ENCODE data around the gene SNTA1. TPM values are rescaled to one million over a fixed set of nuclear protein-coding genes. Genes with fewer than 3 reads are reported as not detected.

SNTA1 gene
- total RNA-seq, 4 donors from 2014 or later: 193 to 291 (median 248) TPM

DNA sequence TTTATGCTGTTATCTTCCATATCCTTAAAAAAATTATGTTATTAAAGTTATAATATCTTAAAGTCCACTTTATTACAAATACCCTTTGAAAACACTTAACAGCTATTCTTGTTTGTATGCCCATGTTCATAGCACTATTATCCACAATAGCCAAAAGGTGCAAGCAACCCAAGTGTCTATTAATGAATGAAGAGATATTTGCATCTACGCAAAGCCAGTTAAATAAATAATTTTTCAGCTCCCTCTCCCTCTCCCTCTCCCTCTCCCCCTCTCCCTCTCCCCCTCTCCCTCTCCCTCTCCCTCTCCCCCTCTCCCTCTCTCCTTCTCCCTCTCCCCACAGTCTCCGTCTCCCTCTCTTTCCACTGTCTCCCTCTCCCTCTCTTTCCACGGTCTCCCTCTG is 55.3 kb downstream of the SNTA1 start:
- intact Hi-C loops (cut with DNase I): no loop called here
- DNase-seq: no peak
- no peaks in the 10 kb centered on the region for H3K9me3 ChIP-seq
- peaks cover 28 to 55% of the 10 kb centered on the region in 2 donors for H3K36me3 ChIP-seq
- TF ChIP-seq, protein P1, sequence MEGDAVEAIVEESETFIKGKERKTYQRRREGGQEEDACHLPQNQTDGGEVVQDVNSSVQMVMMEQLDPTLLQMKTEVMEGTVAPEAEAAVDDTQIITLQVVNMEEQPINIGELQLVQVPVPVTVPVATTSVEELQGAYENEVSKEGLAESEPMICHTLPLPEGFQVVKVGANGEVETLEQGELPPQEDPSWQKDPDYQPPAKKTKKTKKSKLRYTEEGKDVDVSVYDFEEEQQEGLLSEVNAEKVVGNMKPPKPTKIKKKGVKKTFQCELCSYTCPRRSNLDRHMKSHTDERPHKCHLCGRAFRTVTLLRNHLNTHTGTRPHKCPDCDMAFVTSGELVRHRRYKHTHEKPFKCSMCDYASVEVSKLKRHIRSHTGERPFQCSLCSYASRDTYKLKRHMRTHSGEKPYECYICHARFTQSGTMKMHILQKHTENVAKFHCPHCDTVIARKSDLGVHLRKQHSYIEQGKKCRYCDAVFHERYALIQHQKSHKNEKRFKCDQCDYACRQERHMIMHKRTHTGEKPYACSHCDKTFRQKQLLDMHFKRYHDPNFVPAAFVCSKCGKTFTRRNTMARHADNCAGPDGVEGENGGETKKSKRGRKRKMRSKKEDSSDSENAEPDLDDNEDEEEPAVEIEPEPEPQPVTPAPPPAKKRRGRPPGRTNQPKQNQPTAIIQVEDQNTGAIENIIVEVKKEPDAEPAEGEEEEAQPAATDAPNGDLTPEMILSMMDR (IDR thresholded peaks at IDR 0.05): no peak
- TF ChIP-seq POLR2A (IDR thresholded peaks at IDR 0.05): no peak
- no peak overlapping the region for H3K4me3 ChIP-seq (replicated peaks in 1 of 3)
- H3K27ac ChIP-seq: no peak overlapping the region
- WGBS, 2 donors: 93 to 97% methylated on average over 3 of the region's 3 CpGs
- H3K4me1 ChIP-seq: no peaks in the 10 kb centered on the region
- no peaks in the 10 kb centered on the region for H3K27me3 ChIP-seq

DNA sequence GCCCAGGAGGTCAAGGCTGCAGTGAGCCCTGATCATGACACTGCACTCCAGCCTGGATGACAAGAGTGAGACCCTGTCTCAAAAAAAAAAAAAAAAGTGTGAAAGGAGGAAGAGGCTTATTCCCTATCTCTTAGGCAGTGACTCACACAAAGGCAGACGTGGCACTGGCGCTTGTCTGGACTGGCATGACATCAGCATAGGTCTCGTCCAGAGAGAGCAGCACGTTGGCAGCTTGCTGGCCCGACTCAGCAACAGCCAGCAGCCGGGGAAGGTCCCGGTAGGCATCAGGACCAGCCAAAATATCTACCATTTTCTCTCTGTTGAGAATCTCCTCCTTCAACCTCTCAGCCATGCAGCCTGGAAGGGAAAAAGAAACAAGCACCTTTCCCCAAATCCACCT is 56.4 kb downstream of the SNTA1 start:
- H3K27ac ChIP-seq: no peak overlapping the region
- no peaks in the 10 kb centered on the region for H3K4me1 ChIP-seq
- 79 to 93% methylated on average over 7 of the region's 7 CpGs for WGBS, 2 donors
- peaks cover 28 to 62% of the 10 kb centered on the region in 2 donors for H3K36me3 ChIP-seq
- no peak overlapping the region for H3K4me3 ChIP-seq (replicated peaks in 1 of 3)
- intact Hi-C loops (cut with DNase I): no loop called here
- H3K27me3 ChIP-seq: no peaks in the 10 kb centered on the region
- DNase-seq: no peak
- TF ChIP-seq, protein P1 (IDR thresholded peaks at IDR 0.05): no peak
- no peak for TF ChIP-seq POLR2A (IDR thresholded peaks at IDR 0.05)
- no peaks in the 10 kb centered on the region for H3K9me3 ChIP-seq

DNA sequence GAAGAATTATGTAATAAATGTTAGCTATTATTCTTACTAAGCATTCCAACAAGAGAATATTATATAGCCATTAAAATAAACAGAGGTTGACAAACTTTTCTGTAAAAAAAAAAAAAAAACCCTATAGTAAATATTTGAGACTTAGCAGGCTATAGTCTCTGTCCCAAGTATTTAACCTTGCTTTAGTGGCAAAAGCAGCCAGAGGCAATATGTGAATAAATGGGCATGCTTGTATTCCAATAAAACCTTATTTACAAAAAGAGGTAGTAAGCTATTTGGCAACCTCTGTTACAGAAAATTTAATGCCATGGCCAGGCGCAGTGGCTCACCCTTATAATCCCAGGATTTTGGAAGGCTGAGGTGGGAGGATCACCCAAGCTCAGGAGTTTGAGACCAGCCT is 56.9 kb downstream of the SNTA1 start:
- intact Hi-C loops (cut with DNase I): no loop called here
- no peak for TF ChIP-seq POLR2A (IDR thresholded peaks at IDR 0.05)
- TF ChIP-seq, protein P1 (IDR thresholded peaks at IDR 0.05): no peak
- Histone ChIP-seq H3K9me3 (no peaks in the 10 kb centered on the region), H3K4me1 (no peaks in the 10 kb centered on the region), H3K27me3 (no peaks in the 10 kb centered on the region), H3K27ac (no peak overlapping the region), H3K36me3 (peaks cover 29 to 62% of the 10 kb centered on the region in 2 donors), H3K4me3 (replicated peaks in 1 of 3) (no peak overlapping the region)
- no peak for DNase-seq
- 95 to 100% methylated on average over 1 of the region's 1 CpG for WGBS, 2 donors

DNA sequence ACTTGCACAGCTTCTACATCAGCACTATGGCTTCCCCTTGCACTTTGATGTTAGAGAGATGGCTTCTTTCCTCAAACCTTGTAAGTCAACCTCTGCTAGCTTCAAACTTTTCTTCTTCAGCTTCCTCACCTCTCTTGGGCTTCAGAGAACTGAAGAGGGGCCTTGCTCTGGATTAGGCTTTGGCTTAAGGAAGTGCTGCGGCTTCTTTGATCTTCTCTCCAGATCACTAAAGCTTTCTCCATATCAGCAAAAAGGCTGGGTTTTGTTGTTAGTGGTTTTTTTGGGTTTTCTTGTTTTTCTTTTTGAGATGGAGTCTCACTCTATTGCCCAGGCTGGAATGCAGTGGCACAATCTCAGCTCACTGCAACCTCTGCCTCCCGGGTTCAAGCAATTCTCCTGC is 66.2 kb downstream of the SNTA1 start:
- DNase-seq: no peak
- Histone ChIP-seq H3K9me3 (no peaks in the 10 kb centered on the region), H3K27me3 (no peaks in the 10 kb centered on the region), H3K4me1 (peaks cover 20 to 27% of the 10 kb centered on the region in 2 donors), H3K36me3 (peaks cover 11 to 21% of the 10 kb centered on the region in 2 donors), H3K27ac (peak overlapping the region in 2 of 3 donors; percentile 29 to 45), H3K4me3 (replicated peaks in 1 of 3) (no peak overlapping the region)
- intact Hi-C loops (cut with DNase I): no loop called here
- WGBS, 2 donors: 93 to 98% methylated on average over 2 of the region's 2 CpGs
- TF ChIP-seq POLR2A (IDR thresholded peaks at IDR 0.05): no peak
- TF ChIP-seq, protein P1 (IDR thresholded peaks at IDR 0.05): no peak

DNA sequence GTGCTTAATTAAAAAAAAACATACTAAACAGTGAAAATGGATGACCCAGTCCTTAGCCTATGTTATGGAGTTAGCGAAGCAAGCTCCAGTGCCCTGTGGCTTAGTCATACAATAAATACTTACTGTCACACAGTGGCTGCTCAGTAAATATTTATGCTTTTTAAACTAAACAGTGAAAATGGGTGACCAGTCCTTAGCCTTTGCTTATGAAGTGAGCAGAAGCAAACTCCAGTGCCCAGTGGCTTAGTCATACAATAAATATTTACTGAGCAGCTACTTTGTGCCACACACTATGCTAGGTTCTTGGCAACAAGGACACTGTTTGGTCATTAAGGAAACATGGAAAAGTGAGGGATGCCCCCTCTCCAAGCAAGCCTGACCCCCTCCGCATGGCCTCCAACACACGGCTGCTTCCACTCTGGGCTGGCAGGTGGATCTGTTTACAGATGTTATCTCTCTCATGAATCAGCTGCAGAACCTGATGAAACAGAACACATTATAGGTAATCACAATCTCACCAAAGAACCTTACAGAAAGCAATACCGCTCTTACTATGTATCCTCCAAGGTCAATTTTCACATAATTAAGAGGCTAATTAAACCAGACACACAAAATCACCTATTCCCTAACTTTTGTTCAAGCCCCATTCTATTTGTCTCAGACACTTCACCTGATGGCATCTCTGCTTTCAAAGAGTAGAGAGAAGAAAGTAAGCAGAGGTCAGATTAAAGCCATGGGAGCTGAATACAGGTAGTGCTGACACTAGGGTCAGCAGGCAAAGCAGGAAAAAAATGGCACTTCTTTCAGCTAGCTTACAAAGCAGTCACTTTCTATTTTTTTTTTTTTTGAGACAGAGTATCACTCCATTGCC is 69.6 kb downstream of the SNTA1 start:
- 93 to 99% methylated on average over 4 of the region's 4 CpGs for WGBS, 2 donors
- H3K27me3 ChIP-seq: no peaks in the 10 kb centered on the region
- H3K4me3 ChIP-seq (replicated peaks in 1 of 3): no peak overlapping the region
- intact Hi-C loops (cut with DNase I): no loop called here
- H3K27ac ChIP-seq: peak overlapping the region; percentile 90 to 94 (median 93)
- peaks cover 2 to 4% of the 10 kb centered on the region in 2 donors for H3K36me3 ChIP-seq
- DNase-seq: no peak
- no peak for TF ChIP-seq POLR2A (IDR thresholded peaks at IDR 0.05)
- TF ChIP-seq, protein P1 (IDR thresholded peaks at IDR 0.05): no peak
- peaks cover 50 to 58% of the 10 kb centered on the region in 2 donors for H3K4me1 ChIP-seq
- H3K9me3 ChIP-seq: no peaks in the 10 kb centered on the region
